GM21360 (cell line): ENCODE results near the gene ZNF354B.
"Not testable (repeated sequence)": the region's sequence is repeated elsewhere in the genome, so short reads cannot be mapped to it uniquely, and the experiment has no call there.

Experiments used
- ATAC-seq: cut with Tn5 transposase; IDR thresholded peaks from one replicate; pipeline ENCODE4 v1.9.1; 2021; ENCODE audit warnings: mild to moderate bottlenecking, moderate library complexity; ENCODE audit not compliant: unreplicated experiment

The ZNF354B gene

DNA sequence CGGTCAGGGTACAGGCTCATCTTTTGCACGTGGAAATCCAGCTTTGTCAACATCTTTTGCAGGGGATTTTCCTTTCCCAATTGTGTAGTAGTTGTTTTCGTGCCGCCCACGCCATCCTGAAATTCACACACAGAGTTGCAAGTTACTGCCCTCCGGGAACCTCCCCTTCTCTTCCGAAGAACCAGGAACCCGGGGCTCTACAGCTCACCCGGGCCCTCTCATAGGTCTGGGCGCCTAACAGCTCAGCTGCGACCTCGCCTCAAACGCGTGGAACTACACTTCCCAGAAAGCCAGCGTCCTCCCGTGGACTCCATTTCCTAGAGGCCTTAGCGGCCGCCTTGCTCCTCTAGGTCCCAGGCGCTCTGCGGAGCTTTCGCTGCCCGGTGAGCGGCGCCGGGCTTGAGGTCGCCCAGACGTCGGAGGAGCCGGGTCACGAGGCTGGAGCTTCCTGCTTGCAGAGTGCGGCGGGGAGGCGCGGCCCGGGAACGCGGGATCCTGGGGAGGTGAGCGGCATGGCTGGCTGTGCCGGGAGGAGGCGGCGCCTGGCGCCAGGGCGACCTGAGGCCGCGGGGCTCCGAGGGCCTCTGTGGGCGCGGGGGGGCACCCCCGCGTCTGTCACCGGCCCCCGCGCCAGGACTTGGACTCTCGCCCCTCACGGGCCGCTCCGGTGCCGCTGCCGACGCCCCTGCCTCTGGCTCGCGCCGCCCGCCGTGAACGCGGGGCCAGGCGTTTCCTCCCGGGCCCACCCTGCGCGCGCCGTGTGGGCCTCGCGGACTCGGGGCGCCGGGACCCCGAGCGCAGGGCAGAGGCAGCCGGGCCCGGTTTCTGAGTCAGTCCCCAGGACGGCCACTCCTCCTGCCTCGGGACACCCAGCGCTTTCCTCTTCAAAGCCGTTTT is at the start of gene ZNF354B:
TSS of gene ZNF354B (plus strand) at position 329 of the 897 bp plus-strand sequence. CDS start 1,095 bp downstream, outside the sequence.
- peak; percentile 97 for ATAC-seq

- no peak for ATAC-seq
Observed at GRCh38 chr5:178817506-178817905, 42.2 kb upstream of the ZNF354B start.

DNA sequence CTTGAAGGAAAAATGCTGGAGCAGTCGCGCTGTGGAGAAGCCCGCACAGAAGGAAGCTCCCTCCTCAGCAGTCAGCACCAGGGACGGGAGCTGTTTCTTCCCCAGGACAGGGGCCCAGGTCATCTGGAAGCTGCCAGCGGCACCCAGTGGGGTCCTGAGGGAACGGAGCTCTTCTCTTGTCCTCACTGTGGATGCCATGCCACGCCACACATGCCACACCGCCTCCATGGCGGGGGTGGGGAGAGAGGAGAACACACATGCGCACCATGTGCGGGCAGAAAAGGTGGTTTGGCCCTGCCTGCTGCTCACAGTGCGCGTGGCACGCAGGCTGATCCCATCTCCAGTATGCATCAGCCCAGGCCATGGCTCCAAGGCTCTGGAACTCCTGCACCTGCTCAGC is 41.7 kb upstream of the ZNF354B start:
- no peak for ATAC-seq

- ATAC-seq: no peak
Observed at GRCh38 chr5:178820001-178820400, 39.8 kb upstream of the ZNF354B start.

DNA sequence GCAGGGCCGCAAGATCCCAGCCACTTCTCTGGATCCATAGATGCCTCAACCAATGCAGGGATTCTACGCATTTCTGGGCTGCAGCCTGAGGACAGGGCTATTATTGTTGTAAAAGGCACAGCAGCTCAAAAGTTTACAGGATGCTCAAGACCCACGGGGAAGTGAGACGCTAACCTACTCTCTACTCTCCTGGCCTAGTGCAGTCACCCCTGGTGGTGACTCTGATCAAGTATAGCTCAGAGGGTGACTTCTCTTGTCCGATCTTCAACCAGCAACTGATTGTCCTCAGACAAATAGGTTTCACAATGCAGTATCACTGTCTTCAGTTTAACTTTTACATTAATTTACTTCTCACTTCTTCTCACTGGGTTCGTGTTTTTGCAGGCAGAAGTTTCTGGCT is 34.3 kb upstream of the ZNF354B start:
- ATAC-seq: no peak

GRCh38 chr5:178826216-178826615 is 33.5 kb upstream of the ZNF354B start:
- no peak for ATAC-seq

DNA sequence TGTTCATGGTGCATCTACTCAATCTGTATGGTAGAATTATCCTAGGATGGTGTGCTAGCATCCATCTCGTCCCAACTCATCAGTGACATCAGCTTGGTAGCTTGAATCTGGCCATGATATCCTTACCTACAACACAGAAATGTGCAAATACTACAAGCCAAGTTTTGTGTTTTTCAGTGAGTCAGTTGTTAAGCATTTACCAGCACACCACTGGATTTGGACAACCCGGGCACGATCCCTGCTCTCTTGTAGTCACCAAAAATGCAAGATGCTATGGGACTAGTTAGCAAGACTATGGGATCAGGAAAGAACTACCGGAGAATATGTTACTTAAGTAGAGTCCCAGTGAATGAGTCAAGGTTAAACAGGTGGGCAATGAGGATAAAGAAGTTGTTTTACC is 32.1 kb upstream of the ZNF354B start:
- ATAC-seq: no peak

- no peak for ATAC-seq
Observed at GRCh38 chr5:178831049-178831448, 28.7 kb upstream of the ZNF354B start.

DNA sequence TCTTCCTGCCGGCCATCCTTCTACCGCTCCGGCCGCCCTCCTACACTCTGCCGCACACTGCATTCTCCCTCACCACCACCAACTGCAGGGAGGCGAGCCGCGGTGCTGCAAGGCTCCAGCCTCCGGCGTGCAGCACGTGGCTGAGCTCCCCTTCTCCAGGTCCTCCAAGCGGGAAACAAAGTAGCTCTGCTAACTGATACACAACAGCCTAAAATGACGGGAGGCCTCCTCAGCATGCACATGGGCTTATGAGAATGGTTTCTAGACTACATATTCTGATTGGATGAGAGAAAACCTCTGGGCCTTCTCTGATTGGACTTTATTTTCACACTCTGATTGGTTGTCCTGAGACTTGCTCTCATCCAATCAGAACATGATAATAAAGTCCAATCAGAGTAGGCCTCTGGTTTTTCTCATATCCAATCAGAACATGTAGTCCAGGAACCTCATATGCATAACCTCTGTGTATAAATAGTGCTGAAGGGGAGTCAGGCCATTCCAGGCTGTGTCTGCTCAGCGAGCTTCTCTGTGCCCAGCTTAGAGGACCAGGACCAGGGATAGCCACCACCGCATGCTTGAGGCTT is 27.0 kb upstream of the ZNF354B start:
- no peak for ATAC-seq

GRCh38 chr5:178836628-178837027 is 23.1 kb upstream of the ZNF354B start:
- ATAC-seq: no peak

DNA sequence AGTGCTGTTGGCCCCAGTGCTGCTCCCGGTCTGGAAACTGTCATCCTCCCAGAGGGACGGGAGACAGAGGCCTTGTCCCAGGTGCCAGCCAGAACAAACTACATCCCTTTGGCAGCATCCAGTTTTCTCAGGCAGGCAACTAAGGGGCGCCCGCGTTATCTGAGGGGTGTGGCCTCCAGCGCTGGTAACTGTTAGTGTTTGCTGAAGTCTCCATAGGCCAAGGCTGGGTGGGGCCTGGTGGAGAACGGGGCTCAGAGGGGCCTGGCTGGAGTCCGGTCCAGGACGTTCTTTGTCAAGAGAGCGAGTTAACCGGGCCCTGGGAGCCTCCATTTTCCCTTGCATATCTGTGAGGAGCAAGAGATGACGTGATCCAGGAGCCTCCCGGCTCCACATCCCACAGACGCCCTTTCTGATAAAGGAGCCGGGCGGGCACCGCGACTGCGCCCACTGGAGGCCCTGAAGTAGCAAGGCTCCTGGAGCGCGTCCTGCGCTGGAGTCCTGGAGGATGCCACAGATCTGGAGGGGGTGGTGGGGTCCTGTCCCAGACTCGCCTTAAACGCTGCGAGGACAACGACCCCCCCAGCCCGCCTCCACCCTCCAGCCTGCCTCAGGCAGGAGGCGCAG is 20.9 kb upstream of the ZNF354B start:
- ATAC-seq: not testable (repeated sequence)

- ATAC-seq: no peak
Observed at GRCh38 chr5:178839319-178839704, 20.4 kb upstream of the ZNF354B start.

DNA sequence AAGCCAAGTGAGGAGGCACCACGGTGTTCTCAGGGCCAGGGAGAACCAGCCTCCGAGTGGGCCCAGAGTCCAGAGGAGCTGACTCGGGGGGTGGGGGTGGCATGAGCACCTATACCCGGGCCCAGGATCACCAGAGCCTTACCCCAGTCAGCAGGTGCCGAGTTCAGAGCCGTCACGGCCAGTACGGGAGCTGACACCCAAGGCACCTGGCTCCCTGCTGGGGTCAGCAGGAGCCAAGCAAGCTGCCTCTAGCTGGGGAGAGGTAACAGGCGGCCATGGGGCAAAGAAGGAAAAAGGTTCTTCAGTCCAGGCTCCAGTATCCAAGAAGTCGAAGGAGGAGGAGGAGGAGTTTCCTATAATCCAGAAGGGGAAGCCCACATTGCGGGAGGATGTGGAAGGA is 19.4 kb upstream of the ZNF354B start:
- ATAC-seq: not testable (repeated sequence)

DNA sequence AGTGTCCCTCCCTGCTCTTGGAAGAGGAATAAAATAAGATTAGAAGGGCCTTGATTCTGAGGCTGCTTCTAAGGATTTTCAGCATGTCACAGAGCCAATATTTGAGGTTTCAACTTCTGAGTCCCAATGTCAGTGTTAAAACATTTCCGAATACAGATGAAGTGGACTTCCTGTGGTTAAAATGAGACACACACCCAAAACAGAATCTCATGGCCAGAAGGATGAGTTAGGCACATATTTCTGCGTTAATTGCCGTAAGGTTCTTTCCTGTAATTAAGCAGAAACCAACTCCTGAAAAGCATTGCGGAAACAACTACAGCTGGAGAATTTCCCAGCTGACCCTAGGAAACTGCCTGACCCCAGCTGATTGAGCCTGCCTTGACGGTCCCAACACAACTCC is 10.4 kb upstream of the ZNF354B start:
- ATAC-seq: no peak

GRCh38 chr5:178851951-178852350 is 7.8 kb upstream of the ZNF354B start:
- ATAC-seq: no peak

DNA sequence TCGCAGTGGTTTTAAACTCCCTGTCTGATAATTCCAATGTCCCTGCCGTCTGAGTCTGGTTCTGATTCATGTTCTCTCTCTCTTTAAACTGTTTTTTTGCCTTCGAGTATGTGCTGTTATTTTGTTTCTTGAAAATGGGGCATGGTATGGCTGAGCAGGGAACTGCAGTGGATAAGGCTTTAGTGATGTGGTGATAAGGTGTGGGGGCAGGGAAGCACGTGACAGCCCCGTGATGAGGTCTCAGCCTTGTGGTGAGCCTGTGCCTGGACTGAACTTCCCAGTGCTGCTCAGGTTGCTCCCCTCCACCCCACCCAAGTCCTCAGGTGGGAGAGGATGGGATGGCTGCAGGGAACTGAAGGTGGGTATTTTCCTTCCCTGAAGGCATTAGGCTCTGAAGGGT is 5.5 kb upstream of the ZNF354B start:
- no peak for ATAC-seq

DNA sequence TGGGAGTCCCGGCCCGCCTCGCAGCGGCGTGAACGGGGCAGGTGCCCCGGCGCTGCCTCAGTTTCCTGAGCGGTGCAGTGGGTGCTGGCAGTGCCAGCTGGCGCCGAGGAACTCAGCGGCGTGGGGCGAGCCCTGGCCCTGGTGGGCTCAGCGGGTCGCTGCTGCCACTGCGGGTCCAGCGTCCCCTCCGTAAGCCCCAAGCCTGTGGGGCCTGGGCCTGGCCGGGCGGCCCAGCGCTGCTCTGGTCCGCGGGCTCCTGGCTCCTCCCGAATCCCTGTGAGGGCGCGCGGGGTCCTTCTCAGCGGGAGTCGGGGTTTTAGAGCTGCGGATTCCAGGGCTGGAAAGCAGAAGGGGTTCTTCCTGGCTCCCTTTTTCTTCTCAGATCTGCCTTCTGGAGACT is 862 bp downstream of the ZNF354B start:
- peak; percentile 5 for ATAC-seq

- no peak for ATAC-seq
Observed at GRCh38 chr5:178861627-178862026, 1.9 kb downstream of the ZNF354B start.

DNA sequence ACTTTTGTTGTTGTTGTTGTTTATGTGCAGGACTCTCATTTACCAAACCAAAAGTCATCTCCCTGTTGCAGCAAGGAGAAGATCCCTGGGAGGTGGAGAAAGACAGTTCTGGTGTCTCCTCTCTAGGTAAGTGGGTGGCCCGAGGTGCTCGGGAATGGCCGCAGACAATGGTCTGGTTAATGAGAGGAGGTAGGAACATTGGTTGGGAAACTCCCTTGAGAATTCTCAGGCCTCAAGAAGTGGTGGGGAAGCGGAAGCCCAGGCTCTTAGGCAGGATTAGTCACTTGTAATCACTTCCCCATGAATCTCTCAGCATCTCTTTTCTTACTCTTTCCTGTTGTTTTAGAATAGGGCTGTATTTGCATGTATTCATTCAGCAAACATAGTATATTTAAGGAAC is 7.2 kb downstream of the ZNF354B start:
- ATAC-seq: no peak

- ATAC-seq: no peak
Observed at GRCh38 chr5:178869577-178869976, 9.8 kb downstream of the ZNF354B start.

DNA sequence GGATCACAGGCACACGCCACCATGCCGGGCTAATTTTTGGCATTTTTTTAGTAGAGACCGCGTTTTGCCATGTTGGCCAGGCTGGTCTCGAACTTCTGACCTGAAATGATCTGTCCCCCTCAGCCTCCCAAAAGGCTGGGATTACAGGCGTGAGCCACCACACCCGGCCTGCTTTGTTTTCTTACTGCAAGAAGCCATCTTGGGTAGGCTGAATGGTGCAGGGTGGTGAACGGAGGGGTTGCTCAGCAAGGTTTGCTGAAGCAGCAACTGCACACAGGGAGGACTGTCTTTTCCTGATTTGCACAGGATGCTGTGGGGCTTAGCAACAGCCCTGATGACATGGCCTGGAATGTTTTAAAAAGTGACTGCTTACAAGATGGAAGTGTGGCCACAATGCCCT is 10.7 kb downstream of the ZNF354B start:
- no peak for ATAC-seq

DNA sequence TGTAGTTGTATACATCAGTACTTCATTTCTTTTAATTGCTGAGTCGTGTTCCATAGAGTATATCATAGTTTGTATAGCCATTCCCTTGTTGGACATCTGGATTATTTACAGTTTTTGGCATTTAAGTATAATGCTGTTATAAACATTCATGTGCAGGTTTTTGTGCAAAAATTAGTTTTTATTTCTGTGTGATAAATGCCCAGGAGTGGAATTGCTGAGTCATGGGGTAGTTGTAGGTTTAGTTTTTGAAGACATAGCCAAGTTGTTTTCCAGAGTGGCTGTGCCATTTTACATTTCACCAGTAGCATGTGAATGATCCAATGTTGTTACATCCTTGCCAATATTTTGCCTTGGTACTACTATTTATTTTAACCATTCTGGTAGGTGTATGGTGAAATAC is 12.5 kb downstream of the ZNF354B start:
- no peak for ATAC-seq
